Measurements from ENCODE around the gene LILRB2.

GRCh38 chr19:54266133-54266532 is 14.8 kb downstream of the LILRB2 start:
- TF ChIP-seq CTCF (IDR thresholded peaks at IDR 0.05) (peak; percentile 41 to 78 (median 74)), POLR2A (IDR thresholded peaks at IDR 0.05) (no peak)
